Measurements from ENCODE around the gene EPDR1.
A peak's percentile ranks its signal among the peaks of the same experiment; 100 is the strongest.
"Not testable (repeated sequence)": the region's sequence is repeated elsewhere in the genome, so short reads cannot be mapped to it uniquely, and the experiment has no call there.

The EPDR1 gene

GRCh38 chr7:37928878-37929277 lies 8.4 kb downstream of the EPDR1 start:
- no peak for DNase-seq (ENCODE audit: low spot score)

GRCh38 chr7:37930226-37930948 lies 9.9 kb downstream of the EPDR1 start:
- DNase-seq (ENCODE audit: low spot score): peak; percentile 79

- no peak for DNase-seq (ENCODE audit: low spot score)
These were observed 12.1 kb downstream of the EPDR1 start for GRCh38 chr7:37932543-37932942.

- DNase-seq (ENCODE audit: low spot score): no peak
These were observed 12.7 kb downstream of the EPDR1 start for GRCh38 chr7:37933018-37933566.

- DNase-seq (ENCODE audit: low spot score): peak; percentile 87
These were observed 22.6 kb downstream of the EPDR1 start for GRCh38 chr7:37942934-37943610.

- no peak for DNase-seq (ENCODE audit: low spot score)
These were observed 23.7 kb downstream of the EPDR1 start for GRCh38 chr7:37943905-37944736.

- no peak for DNase-seq (ENCODE audit: low spot score)
These were observed 24.3 kb downstream of the EPDR1 start for GRCh38 chr7:37944737-37945054.

- DNase-seq (ENCODE audit: low spot score): no peak
These were observed 24.9 kb downstream of the EPDR1 start for GRCh38 chr7:37945336-37945735.

GRCh38 chr7:37947138-37947940 lies 26.9 kb downstream of the EPDR1 start:
- no peak for DNase-seq (ENCODE audit: low spot score)

- DNase-seq (ENCODE audit: low spot score): no peak
These were observed 27.4 kb downstream of the EPDR1 start for GRCh38 chr7:37947941-37948210.

GRCh38 chr7:37952240-37952639 lies 31.8 kb downstream of the EPDR1 start:
- DNase-seq (ENCODE audit: low spot score): no peak

- DNase-seq (ENCODE audit: low spot score): not testable (repeated sequence)
These were observed 33.8 kb downstream of the EPDR1 start for GRCh38 chr7:37954217-37954616.

GRCh38 chr7:37956791-37957190 lies 36.4 kb downstream of the EPDR1 start:
- DNase-seq (ENCODE audit: low spot score): no peak

GRCh38 chr7:37957221-37957970 lies 37.0 kb downstream of the EPDR1 start:
- DNase-seq (ENCODE audit: low spot score): no peak

GRCh38 chr7:37960483-37960882 lies 40.0 kb downstream of the EPDR1 start:
- no peak for DNase-seq (ENCODE audit: low spot score)

GRCh38 chr7:37961251-37961650 lies 40.8 kb downstream of the EPDR1 start:
- no peak for DNase-seq (ENCODE audit: low spot score)

- DNase-seq (ENCODE audit: low spot score): no peak
These were observed 43.8 kb downstream of the EPDR1 start for GRCh38 chr7:37964196-37964595.

GRCh38 chr7:37970211-37970610 lies 49.8 kb downstream of the EPDR1 start:
- DNase-seq (ENCODE audit: low spot score): no peak

GRCh38 chr7:37971491-37971890 lies 51.1 kb downstream of the EPDR1 start:
- no peak for DNase-seq (ENCODE audit: low spot score)

GRCh38 chr7:37973915-37974314 lies 53.5 kb downstream of the EPDR1 start:
- no peak for DNase-seq (ENCODE audit: low spot score)

- DNase-seq (ENCODE audit: low spot score): no peak
These were observed 54.3 kb downstream of the EPDR1 start for GRCh38 chr7:37974711-37975110.

All from LoVo (cell line).